B cell (primary cell): ENCODE measurements around the gene CDC14A.

Experiments
- CTCF ChIP-seq: fragments of 200-600 bp; IDR thresholded peaks from one replicate; pipeline ENCODE4 v1.8.0; 2022; ENCODE audit warnings: antibody characterized with exemption, mild to moderate bottlenecking
- EZH2 ChIP-seq: IDR thresholded peaks from 2 replicates; pipeline ENCODE4 v1.6.1; 2012; ENCODE audit warnings: borderline replicate concordance, low read depth, mild to moderate bottlenecking, moderate library complexity, low read length; ENCODE audit not compliant: insufficient read depth, poor library complexity, severe bottlenecking

DNA sequence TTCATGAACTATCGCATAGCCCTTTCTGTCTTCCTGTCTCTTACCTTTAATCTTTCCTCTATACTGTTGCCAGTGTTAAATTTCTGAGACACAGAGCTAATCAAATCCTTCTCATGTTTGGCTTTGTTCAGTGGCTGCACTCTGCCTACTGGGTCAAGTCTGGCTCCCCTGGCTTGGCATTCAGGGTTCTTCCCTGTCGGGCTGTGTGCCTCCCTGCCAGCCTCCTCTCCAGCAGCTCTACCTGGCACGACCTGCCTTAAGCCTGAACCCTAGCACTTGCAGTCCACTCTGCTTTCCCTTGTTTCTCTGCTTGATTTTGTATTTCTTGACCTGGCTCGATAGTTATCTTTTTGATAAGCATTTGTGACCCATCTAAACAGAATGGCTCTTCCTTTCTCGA lies 159.5 kb downstream of the CDC14A start:
- TF ChIP-seq EZH2 (no peak), CTCF (no peak)
